Suprapubic skin (tissue), 4 donors: ENCODE data around the gene EIF4E1B.

Source experiments
- EP300 ChIP-seq: sonication (generic); formaldehyde crosslinking; IDR thresholded peaks from one replicate; pipeline ENCODE4 v1.6.1; 2017; ENCODE audit warnings: antibody characterized with exemption
- POLR2A ChIP-seq, 2 donors: fragments of 450-650 bp; IDR thresholded peaks; one replicate each; pipeline ENCODE4 v1.6.1; 2017; ENCODE audit warnings: antibody characterized with exemption in 2 of 2, mild to moderate bottlenecking in 2 of 2, moderate library complexity in 2 of 2
- POLR2AphosphoS5 ChIP-seq, 3 donors: sonication (generic); formaldehyde crosslinking; IDR thresholded peaks; one replicate each; pipeline ENCODE4 v1.6.1; 2017; ENCODE audit warnings: antibody characterized with exemption in 3 of 3
- TF ChIP-seq, protein P1 (sequence below), 2 donors: fragments of 200-600 bp in 1 of 2; fragments of 450-650 bp in 1 of 2; sonication (generic) in 1 of 2; IDR thresholded peaks; one replicate each; pipeline ENCODE4 v1.5.1; 2016 to 2019; ENCODE audit warnings: antibody characterized with exemption in 2 of 2, mild to moderate bottlenecking in 1 of 2, moderate library complexity in 1 of 2

GRCh38 chr5:176636426-176636825 lies 6.0 kb downstream of the EIF4E1B start:
- TF ChIP-seq POLR2A (IDR thresholded peaks at IDR 0.05), result no peak
- TF ChIP-seq, protein P1, sequence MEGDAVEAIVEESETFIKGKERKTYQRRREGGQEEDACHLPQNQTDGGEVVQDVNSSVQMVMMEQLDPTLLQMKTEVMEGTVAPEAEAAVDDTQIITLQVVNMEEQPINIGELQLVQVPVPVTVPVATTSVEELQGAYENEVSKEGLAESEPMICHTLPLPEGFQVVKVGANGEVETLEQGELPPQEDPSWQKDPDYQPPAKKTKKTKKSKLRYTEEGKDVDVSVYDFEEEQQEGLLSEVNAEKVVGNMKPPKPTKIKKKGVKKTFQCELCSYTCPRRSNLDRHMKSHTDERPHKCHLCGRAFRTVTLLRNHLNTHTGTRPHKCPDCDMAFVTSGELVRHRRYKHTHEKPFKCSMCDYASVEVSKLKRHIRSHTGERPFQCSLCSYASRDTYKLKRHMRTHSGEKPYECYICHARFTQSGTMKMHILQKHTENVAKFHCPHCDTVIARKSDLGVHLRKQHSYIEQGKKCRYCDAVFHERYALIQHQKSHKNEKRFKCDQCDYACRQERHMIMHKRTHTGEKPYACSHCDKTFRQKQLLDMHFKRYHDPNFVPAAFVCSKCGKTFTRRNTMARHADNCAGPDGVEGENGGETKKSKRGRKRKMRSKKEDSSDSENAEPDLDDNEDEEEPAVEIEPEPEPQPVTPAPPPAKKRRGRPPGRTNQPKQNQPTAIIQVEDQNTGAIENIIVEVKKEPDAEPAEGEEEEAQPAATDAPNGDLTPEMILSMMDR (IDR thresholded peaks at IDR 0.05), result no peak
- no peak for TF ChIP-seq EP300
- no peak for TF ChIP-seq POLR2AphosphoS5 (IDR thresholded peaks at IDR 0.05)
